Coronary artery (tissue), 2 donors: ENCODE results near the gene RANBP9.

ENCODE experiments used
- DNase-seq: peaks from one replicate; pipeline ENCODE4 v3.0.0-alpha.2; 2017; ENCODE audit warnings: low spot score
- H3K27ac ChIP-seq, 2 donors: fragments of 200-600 bp; sonication (generic); one replicate each; pipeline ENCODE4 v1.5.1; 2016 to 2019
- H3K4me3 ChIP-seq: fragments of 200-600 bp; sonication (generic); 2 replicates; pipeline ENCODE4 v1.5.1; 2016; ENCODE audit warnings: mild to moderate bottlenecking, moderate library complexity
- TF ChIP-seq, protein P1 (sequence below): fragments of 200-600 bp; sonication (generic); IDR thresholded peaks from one replicate; pipeline ENCODE4 v1.5.1; 2019; ENCODE audit warnings: antibody characterized with exemption

The RANBP9 gene

GRCh38 chr6:13741365-13741764 lies 29.7 kb upstream of the RANBP9 start:
- DNase-seq = no peak
- H3K27ac ChIP-seq = no peak overlapping the region

GRCh38 chr6:13735031-13735430 lies 23.4 kb upstream of the RANBP9 start:
- Histone ChIP-seq H3K27ac (no peak overlapping the region), H3K4me3 (no peak overlapping the region)
- TF ChIP-seq, protein P1, sequence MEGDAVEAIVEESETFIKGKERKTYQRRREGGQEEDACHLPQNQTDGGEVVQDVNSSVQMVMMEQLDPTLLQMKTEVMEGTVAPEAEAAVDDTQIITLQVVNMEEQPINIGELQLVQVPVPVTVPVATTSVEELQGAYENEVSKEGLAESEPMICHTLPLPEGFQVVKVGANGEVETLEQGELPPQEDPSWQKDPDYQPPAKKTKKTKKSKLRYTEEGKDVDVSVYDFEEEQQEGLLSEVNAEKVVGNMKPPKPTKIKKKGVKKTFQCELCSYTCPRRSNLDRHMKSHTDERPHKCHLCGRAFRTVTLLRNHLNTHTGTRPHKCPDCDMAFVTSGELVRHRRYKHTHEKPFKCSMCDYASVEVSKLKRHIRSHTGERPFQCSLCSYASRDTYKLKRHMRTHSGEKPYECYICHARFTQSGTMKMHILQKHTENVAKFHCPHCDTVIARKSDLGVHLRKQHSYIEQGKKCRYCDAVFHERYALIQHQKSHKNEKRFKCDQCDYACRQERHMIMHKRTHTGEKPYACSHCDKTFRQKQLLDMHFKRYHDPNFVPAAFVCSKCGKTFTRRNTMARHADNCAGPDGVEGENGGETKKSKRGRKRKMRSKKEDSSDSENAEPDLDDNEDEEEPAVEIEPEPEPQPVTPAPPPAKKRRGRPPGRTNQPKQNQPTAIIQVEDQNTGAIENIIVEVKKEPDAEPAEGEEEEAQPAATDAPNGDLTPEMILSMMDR = no peak
- DNase-seq = no peak

More at GRCh38 chr6:13741365-13741764, 29.7 kb upstream of the RANBP9 start:
- TF ChIP-seq, protein P1 = no peak
- H3K4me3 ChIP-seq = no peak overlapping the region

DNA sequence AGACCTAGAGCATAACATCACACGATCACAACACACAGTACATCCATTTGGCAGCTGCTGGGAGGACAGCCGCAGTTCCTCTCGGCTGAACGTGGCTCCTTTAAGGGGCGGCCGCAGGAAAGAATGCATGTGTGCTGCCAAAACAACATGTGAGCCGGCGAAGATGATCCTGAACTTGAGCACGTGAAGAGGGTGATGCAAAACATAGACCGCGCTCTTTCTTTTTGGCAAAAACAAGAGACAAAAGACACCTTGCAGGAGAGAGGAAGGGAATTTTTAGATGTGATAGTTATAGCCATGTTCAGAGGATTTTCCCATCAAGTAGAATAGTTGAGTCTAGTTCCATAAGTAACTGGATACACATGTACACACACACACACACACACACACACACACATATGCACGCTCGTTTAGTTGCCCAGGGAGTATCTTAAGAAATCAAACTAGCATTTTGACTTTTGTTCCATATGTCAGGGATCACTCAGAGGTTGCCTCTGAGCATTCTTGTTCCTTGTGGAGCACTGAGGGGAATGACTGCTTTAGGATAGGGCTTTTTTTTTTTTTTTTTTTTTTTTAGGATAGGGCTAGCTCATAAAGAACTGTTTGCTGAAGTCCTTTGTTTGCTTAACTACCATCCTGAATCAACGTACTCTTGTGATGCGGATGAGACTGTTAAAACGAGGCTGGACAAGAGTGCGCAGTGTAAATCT lies 21.7 kb upstream of the RANBP9 start:
- TF ChIP-seq, protein P1 = no peak
- peak overlapping the region; percentile 63 for H3K4me3 ChIP-seq
- DNase-seq = no peak
- no peak overlapping the region for H3K27ac ChIP-seq

- no peak overlapping the region for H3K4me3 ChIP-seq
- no peak for DNase-seq
- TF ChIP-seq, protein P1 = no peak
- no peak overlapping the region for H3K27ac ChIP-seq
Measured at GRCh38 chr6:13730704-13731103, 19.1 kb upstream of the RANBP9 start.

GRCh38 chr6:13729891-13730290 lies 18.3 kb upstream of the RANBP9 start:
- H3K27ac ChIP-seq = no peak overlapping the region
- no peak for DNase-seq
- TF ChIP-seq, protein P1 = no peak

DNA sequence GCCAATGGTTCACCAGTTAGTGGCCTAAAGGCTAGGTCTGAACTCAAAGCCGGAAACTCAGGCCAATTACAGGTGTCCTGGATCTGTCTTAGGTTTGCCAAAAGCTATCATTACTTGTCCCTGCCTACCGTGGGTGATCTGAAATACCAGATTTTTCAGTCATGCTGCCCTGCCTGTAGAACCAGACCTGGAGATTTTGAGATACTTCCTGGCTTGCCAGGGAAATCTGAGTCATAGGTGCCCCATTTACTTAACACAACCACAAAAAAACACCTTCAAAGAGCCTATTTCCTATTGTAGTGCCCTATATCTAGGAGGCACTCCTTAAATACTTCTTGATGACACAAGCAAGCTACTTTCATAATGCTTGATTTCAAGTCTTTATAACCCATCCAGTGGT lies 13.9 kb upstream of the RANBP9 start:
- Histone ChIP-seq H3K27ac (no peak overlapping the region), H3K4me3 (no peak overlapping the region)
- no peak for DNase-seq
- TF ChIP-seq, protein P1 = no peak

More at GRCh38 chr6:13729891-13730290, 18.3 kb upstream of the RANBP9 start:
- no peak overlapping the region for H3K4me3 ChIP-seq

GRCh38 chr6:13725052-13725451 lies 13.4 kb upstream of the RANBP9 start:
- TF ChIP-seq, protein P1 = no peak
- H3K27ac ChIP-seq = no peak overlapping the region
- no peak for DNase-seq
- H3K4me3 ChIP-seq = no peak overlapping the region
